ACHN (cell line): ENCODE data around the gene SRRM1.
"Not testable (repeated sequence)": the region's sequence is repeated elsewhere in the genome, so short reads cannot be mapped to it uniquely, and the experiment has no call there.

ENCODE experiments used
- DNase-seq: peaks from one replicate; pipeline ENCODE4 v3.0.0-alpha.2; 2015
- in situ Hi-C: cut with HindIII; loops from 2 replicates; pipeline ENCODE4 v1.10.0; 2017; ENCODE audit warnings: low sequenced_read_pairs, low pct_ligation_motif_present, low pct_unique_long_range_greater_than_20kb

The SRRM1 gene

GRCh38 chr1:24683713-24684162, 40.6 kb downstream of the SRRM1 start:
- in situ Hi-C loops: no loop called here
- DNase-seq: peak; percentile 82

GRCh38 chr1:24688033-24688432, 44.9 kb downstream of the SRRM1 start:
- DNase-seq: no peak
- in situ Hi-C loops: no loop called here

- in situ Hi-C loops: no loop called here
- peak; percentile 71 for DNase-seq
These were observed 45.6 kb downstream of the SRRM1 start for GRCh38 chr1:24688621-24689195.

- no peak for DNase-seq
- in situ Hi-C loops: no loop called here
These were observed 47.9 kb downstream of the SRRM1 start for GRCh38 chr1:24691051-24691450.

GRCh38 chr1:24692351-24692980, 49.4 kb downstream of the SRRM1 start:
- no peak for DNase-seq
- in situ Hi-C loops: no loop called here

GRCh38 chr1:24693827-24694379, 50.8 kb downstream of the SRRM1 start:
- DNase-seq: no peak
- in situ Hi-C loops: no loop called here

GRCh38 chr1:24694380-24694843, 51.3 kb downstream of the SRRM1 start:
- in situ Hi-C loops: no loop called here
- DNase-seq: no peak

GRCh38 chr1:24695202-24695974, 52.3 kb downstream of the SRRM1 start:
- DNase-seq: no peak
- in situ Hi-C loops: no loop called here

GRCh38 chr1:24696041-24696755, 53.1 kb downstream of the SRRM1 start:
- no peak for DNase-seq
- in situ Hi-C loops: no loop called here

- in situ Hi-C loops: no loop called here
These were observed 53.7 kb downstream of the SRRM1 start for GRCh38 chr1:24696756-24697330.

GRCh38 chr1:24697453-24698001, 54.4 kb downstream of the SRRM1 start:
- DNase-seq, in situ Hi-C loops: not testable (repeated sequence)

More at GRCh38 chr1:24696756-24697330, 53.7 kb downstream of the SRRM1 start:
- DNase-seq: no peak

- in situ Hi-C loops, DNase-seq: not testable (repeated sequence)
These were observed 55.2 kb downstream of the SRRM1 start for GRCh38 chr1:24698326-24698725.

- in situ Hi-C loops: no loop called here
- no peak for DNase-seq
These were observed 56.5 kb downstream of the SRRM1 start for GRCh38 chr1:24699628-24700027.

- in situ Hi-C loops: no loop called here
- DNase-seq: peak; percentile 14
These were observed 59.6 kb downstream of the SRRM1 start for GRCh38 chr1:24702511-24703293.

GRCh38 chr1:24704411-24705259, 61.5 kb downstream of the SRRM1 start:
- in situ Hi-C loops: no loop called here
- DNase-seq: no peak

- in situ Hi-C loops: no loop called here
- DNase-seq: peak; percentile 90
These were observed 62.4 kb downstream of the SRRM1 start for GRCh38 chr1:24705260-24706073.
